Mucosa of descending colon (tissue), 3 donors: Measurements from ENCODE around the gene CACNA1C. TPM values are rescaled to one million over a fixed set of nuclear protein-coding genes. Genes with fewer than 3 reads are reported as not detected.

ENCODE experiments used
- ATAC-seq: fragments of 200-7000 bp; cut with Tn5 transposase; one replicate; pipeline ENCODE4 v1.9.1; 2020; ENCODE audit warnings: mild to moderate bottlenecking, moderate library complexity
- DNase-seq, 3 donors: peaks; one replicate each; pipeline ENCODE4 v3.0.0-alpha.2; 2020
- H3K36me3 ChIP-seq: fragments of 200-600 bp; one replicate; pipeline ENCODE4 v1.8.0; 2021; ENCODE audit warnings: low read depth, mild to moderate bottlenecking
- H3K4me1 ChIP-seq: fragments of 200-600 bp; one replicate; pipeline ENCODE4 v1.8.0; 2021; ENCODE audit warnings: low read depth, mild to moderate bottlenecking
- H3K4me3 ChIP-seq: fragments of 200-600 bp; one replicate; pipeline ENCODE4 v1.8.0; 2021; ENCODE audit warnings: mild to moderate bottlenecking
- H3K9me3 ChIP-seq: fragments of 200-600 bp; one replicate; pipeline ENCODE4 v1.8.0; 2021; ENCODE audit warnings: mild to moderate bottlenecking
- intact Hi-C, 2 donors: fragments of 100-400 bp; cut with DNase I in 1 of 2; cut with micrococcal nuclease in 1 of 2; formaldehyde crosslinking; loops; one replicate each; pipeline versions ENCODE4 v1.11.0 to v1.11.1; 2022; cut with DNase I, micrococcal nuclease
- total RNA-seq, 3 donors: library from RNA; stranded (reverse); fragmentation: NEBNext Ultra II Directional in 2 of 3; extraction: Animal tissue kit (Norgen Biotek cat#: 25700) in 2 of 3; gene quantifications; one replicate each; pipeline versions ENCODE4 v1.2.1 to v1.2.4, GENCODE V29; 2021 to 2023
- TF ChIP-seq, protein P1 (sequence below): fragments of 200-600 bp; IDR thresholded peaks from one replicate; pipeline ENCODE4 v1.8.0; 2022; ENCODE audit warnings: antibody characterized with exemption, mild to moderate bottlenecking
- donor health status: DM: no; HTN: no; CAD: no; lungs with moderate emphysema.
- donor health status: DM: no; HTN: no; CAD: no.
- donor health status: DM: no; HTN: yes; CAD: no.

CACNA1C gene
- total RNA-seq, 3 donors from 2014 or later, result 5.5 to 89.4 (median 9.2) TPM

DNA sequence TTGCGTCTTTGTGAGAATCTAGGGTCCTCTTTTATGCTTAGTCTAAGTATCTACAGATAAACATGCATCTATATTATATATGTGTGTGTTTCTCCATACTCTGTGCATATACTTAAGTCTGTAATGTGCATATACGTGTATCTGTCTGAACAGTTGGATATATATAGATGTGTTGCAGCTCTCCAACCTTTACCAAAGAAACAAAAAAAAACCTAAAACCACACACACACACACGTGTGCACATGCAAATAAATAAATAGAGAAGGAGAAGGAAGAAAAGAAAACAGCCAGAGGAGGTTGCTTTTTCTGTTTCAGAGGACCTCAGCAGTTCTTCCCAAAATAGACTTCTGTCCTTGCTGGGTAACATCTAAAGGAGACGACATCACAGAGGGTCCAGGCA lies 244.9 kb downstream of the CACNA1C start:
- Histone ChIP-seq H3K4me1 (no peaks in the 10 kb centered on the region), H3K9me3 (no peaks in the 10 kb centered on the region), H3K36me3 (no peaks in the 10 kb centered on the region), H3K4me3 (no peak overlapping the region)
- DNase-seq (no peak), ATAC-seq (no peak)
- intact Hi-C loops, result no loop called here
- TF ChIP-seq, protein P1, sequence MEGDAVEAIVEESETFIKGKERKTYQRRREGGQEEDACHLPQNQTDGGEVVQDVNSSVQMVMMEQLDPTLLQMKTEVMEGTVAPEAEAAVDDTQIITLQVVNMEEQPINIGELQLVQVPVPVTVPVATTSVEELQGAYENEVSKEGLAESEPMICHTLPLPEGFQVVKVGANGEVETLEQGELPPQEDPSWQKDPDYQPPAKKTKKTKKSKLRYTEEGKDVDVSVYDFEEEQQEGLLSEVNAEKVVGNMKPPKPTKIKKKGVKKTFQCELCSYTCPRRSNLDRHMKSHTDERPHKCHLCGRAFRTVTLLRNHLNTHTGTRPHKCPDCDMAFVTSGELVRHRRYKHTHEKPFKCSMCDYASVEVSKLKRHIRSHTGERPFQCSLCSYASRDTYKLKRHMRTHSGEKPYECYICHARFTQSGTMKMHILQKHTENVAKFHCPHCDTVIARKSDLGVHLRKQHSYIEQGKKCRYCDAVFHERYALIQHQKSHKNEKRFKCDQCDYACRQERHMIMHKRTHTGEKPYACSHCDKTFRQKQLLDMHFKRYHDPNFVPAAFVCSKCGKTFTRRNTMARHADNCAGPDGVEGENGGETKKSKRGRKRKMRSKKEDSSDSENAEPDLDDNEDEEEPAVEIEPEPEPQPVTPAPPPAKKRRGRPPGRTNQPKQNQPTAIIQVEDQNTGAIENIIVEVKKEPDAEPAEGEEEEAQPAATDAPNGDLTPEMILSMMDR, result no peak

- Histone ChIP-seq H3K4me1 (no peaks in the 10 kb centered on the region), H3K9me3 (no peaks in the 10 kb centered on the region), H3K36me3 (no peaks in the 10 kb centered on the region), H3K4me3 (no peak overlapping the region)
- DNase-seq, result no peak
- TF ChIP-seq, protein P1, result no peak
- ATAC-seq, result no peak
- intact Hi-C loops, result no loop called here
Measured at GRCh38 chr12:2298556-2299200, 245.9 kb downstream of the CACNA1C start.

- no peaks in the 10 kb centered on the region for H3K36me3 ChIP-seq
- H3K9me3 ChIP-seq, result no peaks in the 10 kb centered on the region
- no peak overlapping the region for H3K4me3 ChIP-seq
- intact Hi-C loops, result no loop called here
- ATAC-seq (no peak), DNase-seq (no peak)
- TF ChIP-seq, protein P1, result no peak
- no peaks in the 10 kb centered on the region for H3K4me1 ChIP-seq
Measured at GRCh38 chr12:2299206-2299605, 246.4 kb downstream of the CACNA1C start.

GRCh38 chr12:2300168-2300567 lies 247.4 kb downstream of the CACNA1C start:
- no peaks in the 10 kb centered on the region for H3K9me3 ChIP-seq
- intact Hi-C loops, result no loop called here
- H3K4me3 ChIP-seq, result no peak overlapping the region
- no peaks in the 10 kb centered on the region for H3K4me1 ChIP-seq
- DNase-seq (no peak), ATAC-seq (no peak)
- H3K36me3 ChIP-seq, result no peaks in the 10 kb centered on the region
- TF ChIP-seq, protein P1, result no peak

DNA sequence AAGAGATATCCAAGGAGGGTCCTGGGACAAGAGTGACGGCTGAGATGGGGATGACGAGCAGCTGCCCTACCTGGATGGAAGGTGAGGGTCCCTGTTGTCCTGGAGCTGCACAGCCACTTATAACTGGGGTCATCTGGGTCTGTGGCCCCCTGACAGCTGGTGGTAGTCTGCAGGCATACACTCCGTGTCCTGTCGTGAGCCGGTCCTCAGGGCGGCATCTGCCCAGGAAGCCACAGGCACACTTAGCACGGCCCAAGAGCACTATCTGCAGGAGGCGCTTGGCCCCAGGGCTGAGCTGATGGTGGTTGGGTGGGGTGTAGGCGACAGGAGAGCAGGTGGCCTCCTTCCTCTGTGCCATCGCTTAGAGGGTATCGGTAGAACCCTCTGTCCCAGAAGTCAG lies 248.1 kb downstream of the CACNA1C start:
- H3K4me3 ChIP-seq, result no peak overlapping the region
- no peak for ATAC-seq
- H3K9me3 ChIP-seq, result no peaks in the 10 kb centered on the region
- no peaks in the 10 kb centered on the region for H3K4me1 ChIP-seq
- TF ChIP-seq, protein P1, result no peak
- intact Hi-C loops, result no loop called here
- DNase-seq, result no peak
- H3K36me3 ChIP-seq, result no peaks in the 10 kb centered on the region
